HCT116 (cell line): ENCODE data around the gene MTHFSD. TPM values are rescaled to one million over a fixed set of nuclear protein-coding genes. Genes with fewer than 3 reads are reported as not detected.

Source experiments
- ATAC-seq: fragments of 200-7000 bp; cut with Tn5 transposase; 2 replicates; pipeline ENCODE4 v1.9.1; 2020; ENCODE audit warnings: mild to moderate bottlenecking, moderate library complexity
- BruUV-seq: library from RNA; stranded (reverse); fragments of 400-500 nt; replicated peaks from 2 replicates; lab custom pipeline; 2021; lab: Mats Ljungman, UMichigan
- CTCF ChIA-PET: fragments of 300-600 bp; sonication (Branson Sonifier 250); formaldehyde crosslinking; loops from one replicate; lab custom pipeline; 2021; ENCODE audit warnings: antibody characterized with exemption; lab: Charles Lee
- POLR2A ChIA-PET: fragments of 300-600, 350-600 bp; sonication (Branson Sonifier 250); formaldehyde crosslinking; loops from one replicate; lab custom pipeline; 2021; ENCODE audit warnings: antibody characterized with exemption; lab: Charles Lee
- RAD21 ChIA-PET, 2 experiments: fragments of 300-600 bp; sonication (Branson Sonifier 250); formaldehyde crosslinking; loops; one replicate each; lab custom pipeline; 2023; ENCODE audit warnings: low total read pairs in 2 of 2; ENCODE audit not compliant: uncharacterized antibody in 2 of 2, unreplicated experiment in 2 of 2, low non-redundant PET in 1 of 2; lab: Charles Lee
- DNase-seq: peaks from one replicate; pipeline ENCODE4 v3.0.0-alpha.2; 2010; ENCODE audit warnings: low read depth, low spot score
- H2AFZ ChIP-seq: fragments of 200-600 bp; shearing (Covaris generic), sonication (generic); 2 replicates; pipeline ENCODE4 v1.6.1; 2017; ENCODE audit warnings: low read depth, mixed run types, mixed read lengths, antibody characterized with exemption, low read length; ENCODE audit not compliant: poor library complexity, severe bottlenecking
- H3K27ac ChIP-seq: 2 replicates; pipeline ENCODE4 v1.5.1; 2012; ENCODE audit warnings: low read depth, low read length
- H3K27me3 ChIP-seq: fragments of 200-600 bp; sonication (generic); 2 replicates; pipeline ENCODE4 v1.6.1; 2016; ENCODE audit warnings: mixed run types, low read length, mixed read lengths; ENCODE audit not compliant: insufficient read depth
- H3K36me3 ChIP-seq, 2 experiments: fragments of 200-500 bp in 1 of 2; fragments of 200-600 bp in 1 of 2; sonication (Bioruptor generic) in 1 of 2; sonication (generic) in 1 of 2; 2 replicates each; pipeline versions ENCODE4 v1.5.1 to v1.6.1; 2014 to 2016; ENCODE audit warnings: low read length in 2 of 2, inconsistent platforms in 1 of 2, mixed read lengths in 1 of 2, mixed run types in 1 of 2; ENCODE audit not compliant: insufficient read depth in 2 of 2, control insufficient read depth in 1 of 2
- H3K4me1 ChIP-seq, 2 experiments: fragments of 200-600 bp in 1 of 2; sonication (generic) in 1 of 2; 2 replicates each; pipeline versions ENCODE4 v1.5.1 to v1.6.1; 2012 to 2017; ENCODE audit warnings: low read length in 2 of 2, inconsistent platforms in 1 of 2, mild to moderate bottlenecking in 1 of 2, mixed read lengths in 1 of 2, mixed run types in 1 of 2, moderate library complexity in 1 of 2; ENCODE audit not compliant: insufficient read depth in 2 of 2, control insufficient read depth in 1 of 2
- H3K4me2 ChIP-seq: fragments of 200-600 bp; sonication (generic); 2 replicates; pipeline ENCODE4 v1.6.1; 2017; ENCODE audit warnings: mixed run types, low read length, mixed read lengths
- H3K4me3 ChIP-seq, 2 experiments: fragments of 200-600 bp in 1 of 2; sonication (generic) in 1 of 2; replicated peaks in 1 of 2; 2 replicates each; pipeline ENCODE4 v1.5.1; 2011 to 2016; ENCODE audit warnings: low read length in 2 of 2, control low read depth in 1 of 2, low read depth in 1 of 2, mild to moderate bottlenecking in 1 of 2, mixed read lengths in 1 of 2, mixed run types in 1 of 2
- H3K79me2 ChIP-seq: fragments of 200-600 bp; sonication (generic); 2 replicates; pipeline ENCODE4 v1.6.1; 2017; ENCODE audit warnings: mild to moderate bottlenecking, mixed run types, low read length, moderate library complexity, mixed read lengths; ENCODE audit not compliant: insufficient read depth
- H3K9ac ChIP-seq: fragments of 200-600 bp; sonication (generic); 2 replicates; pipeline ENCODE4 v1.6.1; 2016; ENCODE audit warnings: low read length, mixed read lengths
- H3K9me2 ChIP-seq: fragments of 200-600 bp; sonication (generic), shearing (Covaris generic); 2 replicates; pipeline ENCODE4 v1.6.1; 2017; ENCODE audit warnings: mixed run types, mild to moderate bottlenecking, moderate library complexity; ENCODE audit not compliant: insufficient read depth
- H3K9me3 ChIP-seq, 2 experiments: fragments of 200-500 bp in 1 of 2; fragments of 200-600 bp in 1 of 2; sonication (Bioruptor generic) in 1 of 2; sonication (generic) in 1 of 2; 2 replicates each; pipeline ENCODE4 v1.6.1; 2014 to 2017; ENCODE audit warnings: low read length in 2 of 2, mixed read lengths in 2 of 2, inconsistent platforms in 1 of 2, low read depth in 1 of 2, mild to moderate bottlenecking in 1 of 2, mixed run types in 1 of 2, moderate library complexity in 1 of 2; ENCODE audit not compliant: control insufficient read depth in 1 of 2, insufficient read depth in 1 of 2
- H4K20me1 ChIP-seq: fragments of 200-600 bp; sonication (generic), shearing (Covaris generic); 2 replicates; pipeline ENCODE4 v1.6.1; 2017; ENCODE audit warnings: mixed run types, mild to moderate bottlenecking, moderate library complexity; ENCODE audit not compliant: insufficient read depth
- POLR2A ChIP-seq: IDR thresholded peaks from 2 replicates; pipeline ENCODE4 v1.7.0; 2011; ENCODE audit warnings: borderline replicate concordance; ENCODE audit not compliant: insufficient read depth, insufficient read length; ENCODE audit errors: extremely low read depth
- POLR2AphosphoS5 ChIP-seq: IDR thresholded peaks from 2 replicates; pipeline ENCODE4 v1.6.1; 2011; ENCODE audit warnings: mild to moderate bottlenecking, low read depth, low read length, moderate library complexity
- YY1 ChIP-seq: IDR thresholded peaks from 2 replicates; pipeline ENCODE4 v1.6.1; 2011; ENCODE audit warnings: low read length, low read depth, moderate library complexity, mild to moderate bottlenecking; ENCODE audit not compliant: insufficient replicate concordance; ENCODE audit errors: extremely low read depth
- ZNF274 ChIP-seq: fragments of 200-500 bp; sonication (Bioruptor generic); IDR thresholded peaks from 2 replicates; pipeline ENCODE4 v1.6.1; 2014; ENCODE audit warnings: mild to moderate bottlenecking, low read depth, low read length, inconsistent platforms
- intact Hi-C: fragments of 100-400 bp; cut with micrococcal nuclease; formaldehyde crosslinking; loops from 2 replicates; pipeline ENCODE4 v1.10.0; 2022
- total RNA-seq: library from RNA; stranded (reverse); gene quantifications from one replicate; pipeline ENCODE4 v1.2.1, GENCODE V29; 2021; ENCODE audit not compliant: unreplicated experiment
- TF ChIP-seq, protein P1 (sequence below): IDR thresholded peaks from 2 replicates; pipeline ENCODE4 v1.6.1; 2012; ENCODE audit warnings: low read depth

Gene MTHFSD
- total RNA-seq, 1 experiment from 2014 or later = 33.1 TPM

DNA sequence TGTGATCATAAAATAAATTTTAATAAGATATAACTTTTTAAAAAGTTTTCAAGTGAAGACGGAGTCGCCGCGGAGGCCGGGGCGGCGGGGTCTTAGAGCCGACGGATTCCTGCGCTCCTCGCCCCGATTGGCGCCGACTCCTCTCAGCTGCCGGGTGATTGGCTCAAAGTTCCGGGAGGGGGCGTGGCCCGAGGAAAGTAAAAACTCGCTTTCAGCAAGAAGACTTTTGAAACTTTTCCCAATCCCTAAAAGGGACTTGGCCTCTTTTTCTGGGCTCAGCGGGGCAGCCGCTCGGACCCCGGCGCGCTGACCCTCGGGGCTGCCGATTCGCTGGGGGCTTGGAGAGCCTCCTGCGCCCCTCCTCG is 11.5 kb upstream of the MTHFSD start, which contains the start of gene FOXC2 (continued):
- TF ChIP-seq, protein P1, sequence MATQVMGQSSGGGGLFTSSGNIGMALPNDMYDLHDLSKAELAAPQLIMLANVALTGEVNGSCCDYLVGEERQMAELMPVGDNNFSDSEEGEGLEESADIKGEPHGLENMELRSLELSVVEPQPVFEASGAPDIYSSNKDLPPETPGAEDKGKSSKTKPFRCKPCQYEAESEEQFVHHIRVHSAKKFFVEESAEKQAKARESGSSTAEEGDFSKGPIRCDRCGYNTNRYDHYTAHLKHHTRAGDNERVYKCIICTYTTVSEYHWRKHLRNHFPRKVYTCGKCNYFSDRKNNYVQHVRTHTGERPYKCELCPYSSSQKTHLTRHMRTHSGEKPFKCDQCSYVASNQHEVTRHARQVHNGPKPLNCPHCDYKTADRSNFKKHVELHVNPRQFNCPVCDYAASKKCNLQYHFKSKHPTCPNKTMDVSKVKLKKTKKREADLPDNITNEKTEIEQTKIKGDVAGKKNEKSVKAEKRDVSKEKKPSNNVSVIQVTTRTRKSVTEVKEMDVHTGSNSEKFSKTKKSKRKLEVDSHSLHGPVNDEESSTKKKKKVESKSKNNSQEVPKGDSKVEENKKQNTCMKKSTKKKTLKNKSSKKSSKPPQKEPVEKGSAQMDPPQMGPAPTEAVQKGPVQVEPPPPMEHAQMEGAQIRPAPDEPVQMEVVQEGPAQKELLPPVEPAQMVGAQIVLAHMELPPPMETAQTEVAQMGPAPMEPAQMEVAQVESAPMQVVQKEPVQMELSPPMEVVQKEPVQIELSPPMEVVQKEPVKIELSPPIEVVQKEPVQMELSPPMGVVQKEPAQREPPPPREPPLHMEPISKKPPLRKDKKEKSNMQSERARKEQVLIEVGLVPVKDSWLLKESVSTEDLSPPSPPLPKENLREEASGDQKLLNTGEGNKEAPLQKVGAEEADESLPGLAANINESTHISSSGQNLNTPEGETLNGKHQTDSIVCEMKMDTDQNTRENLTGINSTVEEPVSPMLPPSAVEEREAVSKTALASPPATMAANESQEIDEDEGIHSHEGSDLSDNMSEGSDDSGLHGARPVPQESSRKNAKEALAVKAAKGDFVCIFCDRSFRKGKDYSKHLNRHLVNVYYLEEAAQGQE = no peak
- no peak for TF ChIP-seq YY1
- TF ChIP-seq ZNF274 = no peak
- no peak for TF ChIP-seq POLR2AphosphoS5
- no peak for TF ChIP-seq POLR2A

DNA sequence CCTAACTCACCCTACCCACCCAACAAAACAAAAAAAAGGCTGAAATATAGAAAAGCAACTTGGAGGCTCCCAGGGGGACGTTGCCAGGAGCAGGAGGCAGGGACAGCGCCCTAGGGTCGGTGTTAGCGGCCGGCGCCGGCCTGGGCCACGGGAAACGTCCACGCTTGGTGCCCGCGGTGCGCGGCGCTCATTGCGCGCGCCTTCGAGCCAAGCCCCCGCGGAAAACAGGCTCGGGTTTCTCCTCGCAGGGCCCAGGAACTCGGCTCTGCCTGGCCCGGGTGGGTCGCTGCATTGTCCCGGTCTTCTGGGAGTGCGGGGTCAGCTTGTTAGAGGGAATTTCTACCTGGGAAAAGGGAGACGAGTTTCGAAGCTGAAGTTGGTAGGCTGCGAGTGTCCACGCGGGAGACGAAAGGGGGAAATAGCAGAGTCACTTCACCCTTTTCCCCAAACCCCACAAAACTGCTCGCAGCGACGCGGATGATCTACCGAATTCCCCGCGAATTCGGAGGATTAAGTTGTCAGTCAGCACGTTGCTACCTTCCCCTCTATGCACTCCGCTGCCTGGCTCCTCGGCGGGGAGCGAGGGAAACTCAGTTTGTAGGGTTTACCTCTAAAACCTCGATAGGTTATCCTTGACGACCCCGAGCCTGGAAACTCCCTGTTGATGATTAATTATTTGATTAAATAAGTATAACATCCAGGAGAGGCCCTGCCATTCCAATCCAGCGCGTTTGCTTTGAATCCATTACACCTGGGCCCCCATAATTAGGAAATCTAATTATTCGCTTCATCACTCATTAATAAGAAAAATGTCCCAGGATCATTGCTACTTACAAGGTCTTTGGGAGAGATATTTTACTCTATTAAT is 10.8 kb upstream of the MTHFSD start:
- peaks cover 9 to 14% of the 10 kb centered on the region in 2 experiments for H3K4me1 ChIP-seq
- H4K20me1 ChIP-seq = no peaks in the 10 kb centered on the region
- no peaks in the 10 kb centered on the region for H3K36me3 ChIP-seq
- H3K79me2 ChIP-seq = no peaks in the 10 kb centered on the region
- no peaks in the 10 kb centered on the region for H3K9me2 ChIP-seq
- DNase-seq = no peak
- no peak for ATAC-seq
- CTCF ChIA-PET = no interaction called here
- H3K9ac ChIP-seq = no peak overlapping the region
- H2AFZ ChIP-seq = no peak overlapping the region
- no peak overlapping the region for H3K4me3 ChIP-seq
- no peak overlapping the region for H3K27ac ChIP-seq
- RAD21 ChIA-PET = no interaction called here
- intact Hi-C loops = no loop called here
- H3K27me3 ChIP-seq = 0 out of 2 replicates have a peak, but pooled peaks cover 5% of the 10 kb centered on the region
- no peaks in the 10 kb centered on the region for H3K9me3 ChIP-seq
- POLR2A ChIA-PET = no interaction called here
- BruUV-seq = no TSS peak
- TF ChIP-seq ZNF274 = no peak
- TF ChIP-seq, all 23 proteins: peak for 0
- H3K4me2 ChIP-seq = no peak overlapping the region
